ENCODE data around the gene ITGB6.

ITGB6 gene

DNA sequence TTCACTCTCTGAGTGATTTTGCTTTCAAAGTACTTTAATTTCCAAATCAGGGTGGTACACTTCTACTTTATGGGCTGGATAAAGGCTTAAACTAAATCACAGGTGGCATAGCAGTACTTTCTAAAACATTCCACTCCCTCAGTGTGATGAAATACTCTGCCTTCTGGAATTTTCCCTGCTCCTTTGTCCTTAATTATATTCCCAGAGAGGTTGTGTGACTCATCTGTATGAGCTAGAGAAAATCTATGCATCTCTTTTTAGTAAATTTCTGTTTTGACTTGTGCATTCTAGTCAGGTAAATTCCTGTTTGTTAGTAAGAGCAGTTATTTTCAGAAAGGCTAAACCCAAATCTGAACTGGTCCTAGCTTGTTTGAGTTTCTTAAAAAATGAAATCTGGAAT is 108.7 kb downstream of the ITGB6 start:
- DNase-seq (ENCODE audit: low read depth, low spot score): no peak

DNA sequence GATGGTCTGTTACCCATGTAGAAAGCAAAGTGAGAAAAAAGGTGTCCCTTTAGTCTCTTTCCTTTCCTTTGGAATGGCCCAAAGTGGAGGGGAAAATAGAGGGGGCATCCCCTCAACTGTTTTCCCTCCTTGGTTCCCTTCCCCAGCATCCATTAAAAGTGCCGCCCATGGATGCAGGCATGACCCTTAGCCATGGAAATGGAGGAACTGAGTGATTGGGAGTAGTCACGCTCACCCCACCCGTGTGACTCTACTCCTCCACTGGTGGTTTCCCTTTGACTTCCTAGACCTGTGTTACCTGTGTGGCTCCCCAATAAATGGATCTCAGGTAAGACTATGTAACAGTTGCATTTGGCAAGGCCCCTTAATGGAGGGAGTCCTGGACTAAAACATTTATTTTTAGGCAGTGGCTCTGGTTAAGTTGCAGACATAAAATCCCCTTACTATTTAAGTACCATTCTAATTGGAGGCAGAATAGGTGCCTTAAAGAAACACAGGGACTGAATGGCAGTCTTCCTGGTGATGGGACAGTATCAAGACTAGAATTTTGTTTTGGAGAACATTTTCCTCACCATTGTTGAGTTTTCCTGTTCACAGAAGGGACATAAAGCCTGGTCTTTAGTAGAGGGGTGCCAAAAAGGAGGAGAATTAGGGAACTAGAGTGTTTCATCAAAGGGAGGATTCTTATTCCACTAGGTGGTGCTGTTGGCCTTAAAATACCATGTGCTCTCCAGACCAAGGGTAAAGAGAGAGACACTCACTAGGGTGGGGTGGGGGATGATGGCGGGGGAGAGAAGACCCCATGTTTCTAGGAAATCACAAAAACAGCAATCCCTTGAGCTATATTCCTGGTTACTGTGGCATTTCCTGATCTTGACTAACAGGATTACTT is 112.0 kb downstream of the ITGB6 start:
- DNase-seq (ENCODE audit: low read depth, low spot score): no peak

DNA sequence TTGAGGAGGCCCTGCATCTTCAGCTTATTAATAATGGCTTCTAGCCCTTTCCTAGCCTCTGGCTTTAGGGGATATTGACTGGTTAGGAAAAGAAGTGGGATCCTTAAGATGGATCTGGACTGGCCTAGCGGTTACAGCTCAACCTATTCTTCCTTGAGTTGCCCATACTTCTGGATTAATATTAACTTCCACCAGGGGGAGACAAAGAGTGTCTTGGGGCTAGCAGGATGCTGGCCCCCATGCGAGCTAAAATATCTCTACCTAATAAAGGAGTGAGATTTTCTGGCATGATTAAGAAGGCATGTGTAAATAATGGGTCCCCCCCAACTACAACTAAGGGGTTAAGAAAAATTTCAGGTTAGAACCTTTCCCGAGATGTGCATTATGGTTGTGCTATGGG is 114.4 kb downstream of the ITGB6 start:
- DNase-seq (ENCODE audit: low read depth, low spot score): no peak

DNA sequence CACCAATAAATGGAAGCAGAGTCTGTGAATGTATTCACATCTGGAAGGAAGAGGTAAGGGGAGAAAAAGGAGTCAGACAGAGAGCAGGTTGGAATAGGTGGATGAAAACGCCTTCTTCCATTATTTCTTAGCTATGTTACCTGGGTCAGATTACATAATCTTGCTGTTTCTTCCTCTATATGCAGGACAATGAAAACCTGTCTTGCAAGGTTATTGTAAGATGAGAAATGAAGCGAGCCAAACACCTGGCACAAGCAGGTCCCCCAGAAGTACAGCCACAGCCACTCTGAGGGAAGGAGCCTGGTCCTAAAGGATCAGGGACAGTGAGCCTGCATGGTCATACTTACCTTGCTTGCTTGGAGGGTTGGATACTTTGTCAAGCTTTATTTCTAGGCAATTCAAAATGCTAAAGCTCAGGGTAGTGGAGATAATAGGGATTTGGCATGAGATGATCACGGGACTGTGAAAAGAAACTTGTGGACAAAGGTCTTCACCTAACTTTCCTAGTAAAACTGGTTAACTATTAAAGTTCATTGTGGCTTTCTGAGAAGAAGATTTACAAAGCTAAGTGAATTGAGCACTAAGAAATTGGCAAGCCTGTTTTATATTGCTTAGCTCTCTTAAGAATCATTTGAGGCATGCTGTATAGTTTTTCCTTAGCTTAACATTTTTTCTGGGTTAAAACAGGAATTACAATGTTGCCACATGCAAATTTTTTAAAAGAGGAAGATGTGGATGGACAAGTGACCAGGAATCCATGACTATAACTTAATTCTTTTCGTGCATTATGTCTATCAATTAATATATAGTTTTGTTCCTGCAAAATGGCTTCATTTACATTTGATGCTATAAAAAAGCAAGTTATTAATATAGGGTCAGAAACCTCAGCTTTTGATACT is 121.9 kb downstream of the ITGB6 start:
- DNase-seq (ENCODE audit: low read depth, low spot score): no peak

DNA sequence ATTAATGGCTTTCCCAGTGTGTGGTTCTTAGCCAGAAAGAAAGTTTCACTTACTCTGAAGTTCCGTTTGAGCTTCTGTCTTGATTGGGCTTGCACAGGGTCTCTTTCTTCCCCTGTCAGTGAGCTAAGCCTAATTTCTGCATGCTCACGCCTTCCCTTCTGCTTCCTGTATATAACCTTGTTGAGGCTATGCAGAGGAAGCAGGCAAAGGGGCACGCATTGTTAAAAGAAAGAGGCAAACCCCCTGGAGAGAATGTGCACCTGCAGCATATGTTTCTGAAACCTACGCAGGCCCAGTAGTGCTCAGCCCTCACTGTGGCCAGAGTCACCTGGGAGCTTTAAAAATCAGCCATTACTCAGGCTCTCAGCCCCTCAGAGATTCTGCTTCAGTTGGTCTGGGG is 123.2 kb downstream of the ITGB6 start:
- DNase-seq (ENCODE audit: low read depth, low spot score): no peak

DNA sequence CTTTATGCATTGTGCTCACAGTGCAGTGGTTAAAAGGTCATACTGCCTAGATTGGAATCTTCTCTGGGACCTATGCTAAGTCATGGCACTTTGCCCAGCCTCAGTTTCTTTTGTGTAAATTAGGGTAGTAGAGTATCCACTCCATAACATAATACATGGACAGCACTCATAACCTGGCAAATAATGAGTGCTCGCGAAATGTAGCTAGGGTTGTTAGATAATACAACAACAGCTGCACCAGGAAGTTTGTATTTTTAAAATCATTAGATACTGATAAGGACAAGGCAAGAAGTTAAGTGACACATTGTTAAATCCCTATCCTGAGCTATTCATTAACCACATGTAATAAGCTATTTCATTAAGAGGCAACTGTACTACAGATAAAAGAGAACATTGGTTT is 123.8 kb downstream of the ITGB6 start:
- no peak for DNase-seq (ENCODE audit: low read depth, low spot score)

DNA sequence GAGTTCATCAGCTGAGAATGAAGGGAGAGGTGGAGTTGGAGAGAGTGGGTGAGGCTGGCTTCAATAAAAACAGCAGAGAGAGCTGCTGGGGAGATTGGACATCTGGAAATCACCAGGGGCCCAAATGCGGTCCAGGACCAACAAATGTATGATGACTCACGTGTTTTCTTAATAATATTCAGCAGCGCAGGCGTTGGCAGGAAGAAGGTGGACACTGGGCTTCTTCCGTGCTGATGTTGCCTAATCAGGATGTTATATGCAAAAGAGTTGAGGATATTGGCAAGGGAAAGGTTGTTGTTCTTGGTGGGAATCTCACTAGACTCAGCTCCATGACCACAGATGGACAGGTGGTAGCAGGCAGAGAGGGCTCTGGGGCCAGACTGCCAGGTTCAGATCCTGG is 124.9 kb downstream of the ITGB6 start:
- DNase-seq (ENCODE audit: low read depth, low spot score): no peak

DNA sequence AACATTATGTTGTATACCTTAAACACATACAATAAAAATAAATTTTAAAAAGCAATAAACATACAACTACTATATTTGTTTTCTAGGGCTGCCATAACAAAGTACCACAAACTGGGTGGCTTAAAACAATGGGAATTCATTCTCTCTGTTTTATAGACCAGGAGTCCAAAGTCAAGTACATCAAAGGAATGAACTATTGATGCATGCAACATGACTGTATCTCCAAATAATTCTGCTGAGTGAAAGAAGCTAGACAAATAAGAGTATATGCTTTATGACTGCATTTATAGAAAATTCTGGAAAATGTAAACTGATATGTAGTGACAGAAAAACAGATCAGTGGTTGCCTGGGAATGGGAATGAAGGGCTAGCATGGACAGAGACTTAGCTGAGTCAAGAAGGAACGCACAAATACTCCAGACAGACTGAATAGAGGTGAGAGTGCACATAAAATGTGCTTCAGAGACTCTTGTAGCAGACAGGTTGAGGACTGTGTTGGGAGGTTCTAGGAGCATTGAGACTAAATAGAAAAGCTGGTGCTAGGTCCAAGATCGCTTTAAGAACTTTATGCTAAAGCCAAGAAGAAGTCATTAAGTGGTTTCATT is 126.7 kb downstream of the ITGB6 start:
- DNase-seq (ENCODE audit: low read depth, low spot score): no peak

DNA sequence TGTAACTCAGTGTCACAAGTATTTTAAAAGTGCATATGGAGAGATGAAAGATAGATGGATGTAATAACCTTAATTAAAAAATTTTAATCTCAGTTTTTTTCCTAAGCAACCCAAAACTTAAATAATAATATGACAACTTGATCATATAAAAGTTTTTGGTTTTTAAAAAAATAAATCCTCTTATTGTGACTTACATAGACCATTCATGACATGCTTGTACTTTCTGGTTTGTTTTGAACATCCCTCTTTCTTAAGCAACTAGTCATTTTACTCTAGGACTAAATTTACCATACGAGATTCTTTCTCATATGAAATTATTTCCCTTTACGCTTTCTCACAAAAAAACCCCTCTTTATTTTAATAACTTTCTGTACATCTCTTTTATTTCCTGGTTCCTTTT is 131.2 kb downstream of the ITGB6 start:
- no peak for DNase-seq (ENCODE audit: low read depth, low spot score)

DNA sequence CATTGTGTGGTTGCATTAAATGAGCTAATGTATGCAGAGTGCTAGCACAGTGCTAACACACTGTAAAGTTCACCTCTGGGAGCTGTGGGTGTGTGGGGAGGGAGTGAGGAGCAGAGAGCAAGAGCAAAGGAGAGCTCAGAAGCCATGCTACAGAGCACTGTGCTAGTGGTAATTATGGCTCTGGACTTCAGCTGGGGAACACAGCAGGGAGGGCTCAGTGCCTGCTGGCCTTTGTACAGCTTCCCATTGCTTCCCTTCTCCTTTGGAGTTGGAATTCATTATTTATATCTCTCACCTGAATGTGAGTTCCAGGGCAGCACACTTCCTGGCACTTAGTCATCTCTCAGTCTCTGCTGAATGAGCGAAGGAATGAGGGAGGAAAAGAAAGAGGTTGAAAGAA is 135.2 kb downstream of the ITGB6 start:
- DNase-seq (ENCODE audit: low read depth, low spot score): no peak

DNA sequence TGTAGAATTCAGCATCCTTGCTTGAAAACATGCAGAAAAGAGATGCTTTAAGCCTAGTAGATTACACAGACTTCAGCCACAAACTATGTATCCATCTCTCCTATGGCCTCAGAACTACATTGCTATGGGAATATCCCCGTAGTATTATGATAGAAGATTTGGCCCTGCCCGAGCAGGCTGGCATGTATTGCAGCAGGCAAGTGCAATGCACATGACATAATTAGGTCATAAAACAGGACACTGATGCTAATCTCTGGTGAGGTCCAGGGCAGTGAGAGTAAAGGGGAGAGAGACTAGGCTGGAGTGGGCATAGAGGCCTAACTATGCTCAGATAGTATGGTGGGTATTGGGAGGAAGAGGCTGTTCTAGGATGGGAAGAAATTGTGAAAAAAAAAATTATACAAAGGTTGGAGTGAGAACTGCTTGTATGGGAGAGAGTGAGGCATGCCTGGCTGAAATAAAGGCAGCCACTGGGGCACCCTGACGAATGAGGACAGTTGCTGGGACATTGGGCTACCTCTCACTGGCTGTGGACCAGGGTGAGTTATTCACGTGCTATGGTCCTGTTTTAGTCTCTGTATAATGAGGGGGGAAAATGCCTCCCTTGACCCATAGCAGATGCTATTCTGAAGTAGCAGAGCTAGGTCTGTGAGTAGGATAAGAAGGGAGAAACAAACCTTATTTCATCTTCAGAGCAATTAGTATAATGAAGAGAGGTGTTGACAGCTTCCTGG is 136.0 kb downstream of the ITGB6 start:
- DNase-seq (ENCODE audit: low read depth, low spot score): no peak

DNA sequence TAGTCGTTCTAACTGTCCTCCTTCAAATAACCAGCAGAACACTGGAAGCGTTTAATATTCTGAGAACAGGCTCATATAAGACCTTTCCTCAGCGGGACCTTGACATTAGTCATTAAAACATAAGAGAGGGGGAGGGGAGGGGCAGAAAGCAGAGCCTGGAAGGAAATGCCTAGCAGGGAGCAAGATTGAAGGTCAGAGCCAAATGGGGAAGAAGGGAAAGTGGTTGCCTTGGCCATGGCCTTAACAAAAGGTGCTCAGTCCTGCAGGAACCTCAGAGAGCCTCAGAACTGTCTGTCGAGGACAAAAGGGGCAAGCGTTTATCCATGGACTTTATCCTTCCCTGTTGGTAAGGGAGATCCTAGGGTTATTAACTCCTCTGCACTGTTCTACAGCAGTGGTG is 136.8 kb downstream of the ITGB6 start:
- no peak for DNase-seq (ENCODE audit: low read depth, low spot score)

DNA sequence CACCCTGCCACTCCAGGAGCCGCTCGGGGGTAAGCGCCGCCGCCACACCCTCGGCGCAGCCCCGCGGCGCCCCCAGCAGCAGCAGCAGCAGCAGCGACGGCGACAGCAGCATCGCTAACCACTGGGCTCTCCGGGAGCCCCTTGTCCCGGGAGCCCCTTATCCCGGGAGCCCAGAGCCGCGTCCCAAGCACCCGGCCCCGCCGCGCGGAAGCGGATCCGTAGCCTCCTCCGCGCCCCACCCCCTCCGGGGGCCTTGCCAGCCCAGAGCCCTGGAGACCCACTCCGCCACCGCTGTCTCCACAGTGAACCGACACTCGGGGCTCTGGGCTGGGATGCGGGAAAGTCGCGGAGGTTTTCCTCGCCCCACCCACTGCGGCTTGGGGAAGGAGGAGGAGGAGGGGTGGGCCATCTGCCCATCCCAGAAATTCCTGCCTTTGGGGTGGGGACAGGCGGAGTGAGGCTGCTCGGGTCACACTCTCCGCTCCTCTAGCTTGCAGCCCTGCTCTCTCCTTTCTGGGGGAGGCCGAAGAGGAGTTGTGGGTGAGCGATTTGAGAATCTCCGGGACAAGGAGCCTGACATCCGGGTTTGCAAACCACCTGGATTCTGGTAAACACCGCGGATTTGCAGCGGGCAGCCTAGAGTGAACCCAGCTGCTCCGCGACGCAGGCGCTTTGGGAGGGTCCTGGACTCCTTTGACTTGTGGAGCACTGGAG is 137.6 kb downstream of the ITGB6 start, which contains the start of gene PLA2R1:
Gene PLA2R1 (minus strand): TSS at position 324 of the 714 bp plus-strand sequence. CDS start 212 bp downstream, at position 112.
- DNase-seq (ENCODE audit: low read depth, low spot score): no peak

DNA sequence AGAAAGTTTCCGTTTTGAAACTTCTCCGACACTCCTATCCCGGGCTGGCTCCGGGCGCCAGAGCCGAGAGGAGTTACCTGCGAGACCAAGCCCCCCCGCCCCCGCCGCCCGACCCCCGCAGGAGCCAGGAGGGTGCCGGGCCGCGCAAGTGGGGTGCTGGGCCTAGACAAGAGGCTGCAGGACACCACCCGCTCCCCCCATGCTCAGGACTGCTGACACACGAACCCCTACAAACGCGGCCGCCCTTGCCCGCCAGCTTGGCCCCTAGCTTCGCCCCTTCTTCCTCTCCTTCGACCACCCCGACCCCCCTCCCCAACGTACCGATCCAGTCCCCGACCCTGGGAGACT is 138.2 kb downstream of the ITGB6 start:
- no peak for DNase-seq (ENCODE audit: low read depth, low spot score)

DNA sequence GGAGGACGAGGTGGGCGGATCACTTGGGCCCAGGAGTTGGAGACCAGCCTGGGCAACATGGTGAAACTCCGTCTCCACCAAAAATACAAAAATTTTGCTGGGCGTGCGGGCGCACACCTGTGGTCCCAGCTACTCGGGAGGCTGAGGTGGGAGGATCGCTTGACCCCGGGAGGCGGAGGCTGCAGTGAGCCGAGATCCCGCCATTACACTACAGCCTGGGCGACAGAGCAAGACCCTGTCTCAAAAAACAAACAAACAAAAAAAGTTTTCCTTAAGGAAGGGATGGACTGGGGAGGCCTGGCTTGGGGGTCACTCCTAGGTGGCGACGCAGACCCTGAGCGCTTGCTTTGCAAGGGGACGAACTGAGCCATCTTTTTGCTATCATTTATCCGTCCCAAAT is 138.5 kb downstream of the ITGB6 start:
- no peak for DNase-seq (ENCODE audit: low read depth, low spot score)

DNA sequence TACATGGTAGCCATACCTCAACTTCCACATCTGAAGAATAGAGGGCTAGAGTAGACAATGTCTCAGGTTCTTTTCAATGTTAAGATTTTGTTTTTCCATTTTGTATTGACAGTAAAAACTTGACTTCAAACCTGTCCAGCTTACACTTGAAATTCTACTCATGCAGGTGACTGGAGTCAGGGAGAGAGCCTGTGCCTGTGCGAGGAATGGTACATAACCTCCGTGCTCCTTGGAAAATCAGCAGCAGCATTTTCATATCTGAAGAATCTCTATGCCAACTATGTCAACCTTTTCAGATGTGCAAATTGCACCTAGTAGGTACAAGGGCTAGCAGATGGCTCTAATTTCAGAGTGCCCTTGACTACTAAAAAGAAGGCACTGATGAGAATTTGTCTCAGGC is 139.8 kb downstream of the ITGB6 start:
- no peak for DNase-seq (ENCODE audit: low read depth, low spot score)

DNA sequence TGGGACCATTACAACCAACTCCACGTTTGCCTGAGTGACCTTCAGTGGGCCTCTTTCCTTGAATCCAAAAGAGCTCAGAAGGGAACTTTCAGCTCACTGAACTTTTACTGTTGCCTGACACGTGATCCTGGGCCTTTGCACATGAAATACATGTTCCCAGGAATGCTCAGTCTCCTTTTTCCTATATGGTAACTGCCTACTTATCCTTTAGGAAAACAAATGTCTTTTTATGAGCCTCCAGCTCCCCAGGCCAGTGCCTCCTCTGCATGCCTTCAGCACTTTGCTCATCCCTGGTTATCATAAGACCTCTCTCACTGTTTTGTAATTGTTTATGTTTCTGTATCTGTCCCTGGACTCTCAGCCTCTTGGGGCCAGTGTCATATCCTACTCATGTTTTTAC is 142.7 kb downstream of the ITGB6 start:
- no peak for DNase-seq (ENCODE audit: low read depth, low spot score)

DNA sequence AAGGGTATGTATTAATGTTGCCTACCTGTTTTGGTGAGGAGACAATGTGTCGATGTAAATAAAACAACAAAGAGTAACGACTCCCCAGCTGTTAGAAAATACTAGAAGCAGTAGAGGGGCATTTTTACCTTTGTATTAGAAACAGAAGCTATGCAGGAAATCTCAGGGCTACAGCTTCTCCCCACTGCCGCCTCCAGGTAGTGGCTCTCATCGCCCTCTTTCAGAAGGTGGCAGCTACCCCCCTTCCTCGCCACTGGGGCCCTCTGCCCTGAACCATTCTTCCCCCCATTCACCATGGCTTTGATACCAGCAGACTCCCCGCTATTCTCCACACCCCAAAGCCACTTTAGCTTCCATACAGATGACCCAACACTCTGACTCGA is 144.4 kb downstream of the ITGB6 start:
- no peak for DNase-seq (ENCODE audit: low read depth, low spot score)

DNA sequence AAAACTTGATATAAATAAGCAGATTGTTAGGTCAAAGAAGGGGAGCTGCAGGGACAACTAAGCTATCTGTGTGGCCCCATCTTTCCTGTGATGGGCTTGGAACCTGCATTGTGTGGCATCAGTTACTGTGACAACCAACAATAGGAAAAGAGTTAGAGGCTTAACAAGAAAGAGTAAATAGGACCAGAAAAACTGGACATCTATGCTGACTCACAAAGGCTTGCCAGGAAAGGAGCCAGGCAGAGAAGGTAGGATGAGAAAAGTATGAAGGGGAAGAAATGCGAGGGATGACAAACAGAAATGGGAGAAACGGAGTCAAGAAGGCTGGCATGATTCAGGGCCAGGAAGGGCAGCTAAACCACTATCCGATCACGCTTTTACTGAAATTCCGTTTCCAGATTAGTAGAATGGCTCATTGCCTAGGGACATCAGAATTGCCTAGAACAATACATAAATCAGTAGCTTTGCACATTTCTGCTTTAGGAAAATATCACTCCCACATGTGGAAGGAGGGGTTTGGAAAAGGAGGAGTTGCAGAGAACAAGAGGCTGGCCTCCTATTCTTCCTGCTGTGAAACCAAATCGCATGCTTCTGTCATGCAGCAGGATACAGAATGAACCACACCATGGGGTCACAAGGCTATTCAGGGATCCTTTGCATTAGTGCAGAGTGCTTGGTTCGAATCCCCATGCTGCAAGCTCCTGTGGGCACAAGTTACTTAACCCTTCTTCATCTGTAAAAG is 144.9 kb downstream of the ITGB6 start:
- DNase-seq (ENCODE audit: low read depth, low spot score): no peak

DNA sequence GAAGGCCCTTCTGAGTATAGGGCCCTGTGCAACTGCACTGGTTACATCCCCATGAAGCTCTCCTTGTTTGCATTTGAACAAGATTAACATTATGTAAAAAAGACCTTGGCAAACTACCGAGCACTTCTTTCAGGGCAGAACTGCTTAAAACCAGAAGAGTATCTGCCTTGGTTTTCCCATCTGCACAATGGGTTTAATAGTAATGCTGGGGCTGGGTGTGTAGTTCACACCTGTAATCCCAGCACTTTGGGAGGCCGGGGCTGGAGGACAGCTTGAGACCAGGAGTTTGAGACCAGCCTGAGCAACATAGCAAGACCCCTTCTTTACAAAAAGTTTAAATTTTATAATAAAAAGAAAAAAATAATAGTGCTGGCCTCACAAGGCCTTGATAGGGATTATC is 146.1 kb downstream of the ITGB6 start:
- no peak for DNase-seq (ENCODE audit: low read depth, low spot score)

Measured in activated naive CD8-positive, alpha-beta T cell treated with anti-CD3 and anti-CD28 coated beads, Interleukin-2, amount 50 U/mL, for 16 hours (primary cell).